Muscle layer of colon (tissue), 2 donors: Measurements from ENCODE around the gene PLA2G5.
"Not testable (repeated sequence)": the region's sequence is repeated elsewhere in the genome, so short reads cannot be mapped to it uniquely, and the experiment has no call there.

ENCODE experiments used
- H3K27ac ChIP-seq: one replicate; pipeline ENCODE4 v1.7.0; 2013; ENCODE audit warnings: low read depth, mild to moderate bottlenecking, low read length, moderate library complexity
- H3K27me3 ChIP-seq, 2 donors: one replicate each; pipeline ENCODE4 v1.7.0; 2013; ENCODE audit warnings: low read length in 2 of 2, mild to moderate bottlenecking in 2 of 2; ENCODE audit not compliant: insufficient read depth in 2 of 2, control insufficient read depth in 1 of 2
- H3K36me3 ChIP-seq: one replicate; pipeline ENCODE4 v1.7.0; 2013; ENCODE audit warnings: mild to moderate bottlenecking, low read length; ENCODE audit not compliant: insufficient read depth
- H3K4me1 ChIP-seq: one replicate; pipeline ENCODE4 v1.7.0; 2013; ENCODE audit warnings: mild to moderate bottlenecking, low read length; ENCODE audit not compliant: insufficient read depth
- H3K4me3 ChIP-seq, 2 donors: one replicate each; pipeline ENCODE4 v1.7.0; 2013; ENCODE audit warnings: low read length in 2 of 2, low read depth in 1 of 2, mild to moderate bottlenecking in 1 of 2, moderate library complexity in 1 of 2
- H3K9ac ChIP-seq: one replicate; pipeline ENCODE4 v1.7.0; 2013; ENCODE audit warnings: low read length
- H3K9me3 ChIP-seq: one replicate; pipeline ENCODE4 v1.7.0; 2013; ENCODE audit warnings: mild to moderate bottlenecking, low read length
- donor health status: abdominal sarcoma.
- donor health status: Adenocarcinoma of cecum.

PLA2G5 gene, protein sequence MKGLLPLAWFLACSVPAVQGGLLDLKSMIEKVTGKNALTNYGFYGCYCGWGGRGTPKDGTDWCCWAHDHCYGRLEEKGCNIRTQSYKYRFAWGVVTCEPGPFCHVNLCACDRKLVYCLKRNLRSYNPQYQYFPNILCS

DNA sequence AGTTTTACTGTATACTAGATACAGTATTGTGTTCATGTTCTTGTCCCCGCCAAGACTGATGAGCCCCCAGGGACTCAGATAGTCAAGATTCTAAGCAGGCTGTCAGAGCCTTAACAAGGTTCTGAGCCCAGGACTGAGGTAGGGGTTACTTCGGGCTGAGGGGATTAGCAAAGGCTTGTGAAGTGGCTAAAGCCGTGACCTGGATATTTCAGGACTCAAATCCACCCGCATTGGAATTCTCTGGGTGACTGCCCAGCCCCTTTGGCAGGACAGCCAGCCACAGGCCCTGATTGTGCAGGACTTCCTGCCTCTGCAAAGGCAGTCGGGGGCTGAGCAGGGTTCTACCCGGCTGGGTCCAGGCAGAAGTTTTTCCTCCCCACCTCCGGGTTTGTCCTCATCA is at the start of gene PLA2G5:
PLA2G5 (plus strand) TSS at position 321 of the 400 bp plus-strand sequence. CDS start 14,637 bp downstream, outside the sequence.
- H3K4me3 ChIP-seq = peak within 1 kb of the TSS; percentile 3 to 62
- no peaks in the 10 kb centered on the region for H3K36me3 ChIP-seq
- H3K27ac ChIP-seq = peak within 1 kb of the TSS; percentile 83
- no peaks in the 10 kb centered on the region for H3K27me3 ChIP-seq
- H3K9ac ChIP-seq = peak within 1 kb of the TSS; percentile 27
- H3K4me1 ChIP-seq = peaks cover 40% of the 10 kb centered on the region
- no peaks in the 10 kb centered on the region for H3K9me3 ChIP-seq

DNA sequence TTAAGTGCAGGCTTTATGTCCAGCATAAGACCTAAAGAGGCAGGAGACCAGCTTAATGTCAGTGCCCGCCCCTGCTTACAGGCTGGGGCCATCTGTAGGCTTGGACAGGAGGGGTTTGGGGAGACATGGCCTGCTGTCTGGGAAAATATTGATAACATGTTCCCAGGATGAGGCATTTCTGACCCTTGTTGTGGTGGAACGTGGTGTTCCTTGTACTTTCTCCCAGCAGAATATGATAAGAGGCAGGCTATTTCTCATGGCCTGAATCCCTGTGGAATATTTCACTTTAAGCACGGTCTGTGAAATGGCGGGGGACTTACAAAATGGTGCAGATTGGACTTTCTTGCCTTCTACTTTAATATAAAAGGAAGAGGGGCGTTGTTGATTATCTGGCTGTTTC is 41.9 kb upstream of the PLA2G5 start:
- Histone ChIP-seq H3K36me3 (no peaks in the 10 kb centered on the region), H3K9me3 (no peaks in the 10 kb centered on the region), H3K4me1 (no peaks in the 10 kb centered on the region), H3K27ac (no peak overlapping the region), H3K4me3 (no peak overlapping the region), H3K27me3 (no peaks in the 10 kb centered on the region), H3K9ac (no peak overlapping the region)

DNA sequence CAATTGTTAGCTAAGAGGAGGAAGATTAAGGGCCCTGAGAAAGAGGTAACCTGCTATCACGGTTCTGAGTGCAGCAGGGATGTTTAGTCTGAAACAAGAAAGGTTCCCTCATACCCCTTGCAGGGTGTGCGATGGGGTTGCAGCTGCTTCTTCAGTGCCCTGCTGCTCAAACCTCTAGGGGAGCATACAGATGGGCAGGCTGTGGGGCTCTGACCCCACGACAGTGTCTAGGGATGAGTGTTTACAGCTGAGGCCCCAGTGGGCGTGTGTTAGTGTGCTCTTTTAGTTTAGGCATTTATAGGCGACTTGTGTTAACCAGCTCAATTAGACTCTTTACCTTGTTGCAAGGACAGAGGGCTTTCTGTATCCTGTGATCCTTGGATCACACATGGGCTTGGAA is 41.3 kb upstream of the PLA2G5 start:
- Histone ChIP-seq H3K9me3 (no peaks in the 10 kb centered on the region), H3K27ac (no peak overlapping the region), H3K27me3 (no peaks in the 10 kb centered on the region), H3K4me3 (no peak overlapping the region), H3K4me1 (no peaks in the 10 kb centered on the region), H3K36me3 (no peaks in the 10 kb centered on the region), H3K9ac (no peak overlapping the region)

DNA sequence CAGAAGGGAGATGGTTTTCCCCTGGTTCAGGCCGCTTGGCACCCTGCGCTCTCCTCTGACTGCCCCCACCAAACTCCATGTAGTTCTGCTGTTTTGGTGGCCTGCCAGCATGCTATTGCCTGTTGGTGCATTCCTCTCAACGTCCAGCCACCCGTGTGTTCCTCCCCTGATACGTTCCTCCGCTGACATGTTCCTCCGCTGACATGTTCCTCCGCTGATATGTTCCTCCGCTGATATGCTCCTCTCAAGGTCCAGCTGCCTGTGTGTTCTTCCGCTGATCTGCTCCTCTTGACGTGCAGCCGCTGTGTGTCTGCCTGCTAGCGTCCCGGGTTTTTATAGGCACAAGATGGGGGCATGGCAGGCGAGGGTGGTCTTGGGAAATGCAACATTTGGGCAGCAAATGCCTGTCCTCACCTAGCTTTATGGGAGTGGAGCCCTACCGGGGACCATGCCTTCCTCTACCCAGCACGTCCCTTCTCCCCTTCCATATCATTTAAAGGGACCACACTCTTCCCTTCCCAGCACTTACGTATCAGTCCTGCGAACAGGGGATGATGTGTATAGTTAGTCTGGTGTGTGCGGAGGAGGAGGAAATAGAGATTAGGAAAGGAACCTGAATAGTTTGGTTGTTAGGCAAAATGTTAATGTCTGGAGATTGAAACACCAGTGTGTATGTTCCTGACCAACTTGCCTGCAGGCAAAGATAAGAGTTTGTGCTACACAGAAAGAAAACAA is 40.6 kb upstream of the PLA2G5 start:
- no peak overlapping the region for H3K27ac ChIP-seq
- no peak overlapping the region for H3K9ac ChIP-seq
- H3K4me3 ChIP-seq = no peak overlapping the region
- H3K9me3 ChIP-seq = no peaks in the 10 kb centered on the region
- no peaks in the 10 kb centered on the region for H3K36me3 ChIP-seq
- H3K4me1 ChIP-seq = no peaks in the 10 kb centered on the region
- H3K27me3 ChIP-seq = no peaks in the 10 kb centered on the region

DNA sequence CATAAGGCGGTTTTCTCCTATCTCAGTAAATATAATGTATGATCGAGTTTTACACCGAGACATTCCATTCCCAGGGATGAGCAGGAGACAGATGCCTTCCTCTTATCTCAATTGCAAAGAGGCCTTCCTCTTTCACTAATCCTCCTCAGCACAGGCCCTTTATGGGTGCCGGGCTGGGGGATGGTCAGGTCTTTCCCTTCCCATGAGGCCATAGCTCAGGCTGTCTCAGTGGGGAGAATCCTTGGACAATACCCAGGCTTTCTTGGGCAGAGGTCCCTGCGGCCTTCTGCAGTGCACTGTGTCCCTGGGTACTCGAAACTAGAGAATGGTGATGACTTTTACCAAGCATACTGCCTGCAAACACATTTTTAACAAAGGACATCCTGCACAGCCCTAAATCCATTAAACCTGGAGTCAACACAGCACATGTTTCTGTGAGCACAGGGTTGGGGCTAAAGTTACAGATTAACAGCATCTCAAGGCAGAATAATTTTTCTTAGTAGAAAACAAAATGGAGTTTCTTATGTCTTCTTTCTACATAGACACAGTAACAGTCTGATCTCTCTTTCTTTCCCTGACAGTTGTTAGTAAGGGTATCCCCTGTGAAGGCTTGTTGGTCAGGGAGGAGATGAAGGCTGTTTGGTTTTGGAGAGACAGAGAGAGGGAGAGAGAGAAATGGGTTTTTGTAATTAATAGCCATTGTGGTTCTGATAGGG is 39.4 kb upstream of the PLA2G5 start:
- H3K9ac ChIP-seq, H3K4me1 ChIP-seq, H3K36me3 ChIP-seq, H3K4me3 ChIP-seq, H3K27me3 ChIP-seq, H3K9me3 ChIP-seq, H3K27ac ChIP-seq: not testable (repeated sequence)

DNA sequence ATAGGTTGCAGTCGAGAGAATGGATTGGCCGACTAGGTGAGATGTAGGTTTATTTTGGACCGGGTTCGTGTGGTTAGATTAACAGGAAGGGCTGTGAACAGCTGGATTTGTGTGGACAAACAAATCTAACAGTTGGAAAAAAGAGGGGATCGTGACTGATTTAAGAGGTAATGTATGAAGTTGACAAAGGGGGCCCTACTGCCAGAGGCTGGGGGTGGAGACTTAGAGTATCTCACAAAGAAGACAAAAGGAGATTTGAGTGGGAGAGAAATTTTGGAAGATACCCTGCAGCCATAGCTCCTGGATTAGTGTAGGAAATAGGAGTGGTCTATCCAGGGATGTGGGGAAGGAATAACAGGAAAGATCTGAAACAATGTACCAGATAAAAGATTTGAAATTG is 38.8 kb upstream of the PLA2G5 start:
- H3K27ac ChIP-seq = no peak overlapping the region
- no peak overlapping the region for H3K4me3 ChIP-seq

DNA sequence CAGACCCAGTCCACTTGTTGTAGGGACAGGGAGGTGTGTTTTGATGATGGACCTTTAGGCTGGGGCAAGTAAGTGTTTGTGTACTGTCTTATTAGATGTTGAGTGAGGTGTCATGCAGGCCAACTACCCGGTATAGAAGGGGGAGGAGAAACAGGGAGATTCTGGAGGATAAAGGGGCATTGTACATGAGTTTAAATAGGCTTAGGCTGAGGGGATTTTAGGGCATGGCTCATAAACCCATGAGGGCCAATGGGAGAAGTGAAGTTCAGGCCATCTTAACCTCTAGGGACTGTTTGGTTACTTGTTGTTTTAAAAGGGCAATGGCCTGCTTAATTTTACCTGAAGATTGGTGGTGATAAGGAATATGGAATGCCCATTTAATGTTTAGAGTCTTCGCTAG is 38.2 kb upstream of the PLA2G5 start:
- no peak overlapping the region for H3K27ac ChIP-seq
- no peaks in the 10 kb centered on the region for H3K36me3 ChIP-seq
- H3K9ac ChIP-seq = no peak overlapping the region
- H3K4me1 ChIP-seq = no peaks in the 10 kb centered on the region
- H3K9me3 ChIP-seq = no peaks in the 10 kb centered on the region
- H3K27me3 ChIP-seq = no peaks in the 10 kb centered on the region
- no peak overlapping the region for H3K4me3 ChIP-seq

More for the DNA sequence above, 38.8 kb upstream of the PLA2G5 start:
- H3K9me3 ChIP-seq = no peaks in the 10 kb centered on the region
- no peaks in the 10 kb centered on the region for H3K27me3 ChIP-seq
- no peaks in the 10 kb centered on the region for H3K4me1 ChIP-seq
- H3K36me3 ChIP-seq = no peaks in the 10 kb centered on the region
- no peak overlapping the region for H3K9ac ChIP-seq

DNA sequence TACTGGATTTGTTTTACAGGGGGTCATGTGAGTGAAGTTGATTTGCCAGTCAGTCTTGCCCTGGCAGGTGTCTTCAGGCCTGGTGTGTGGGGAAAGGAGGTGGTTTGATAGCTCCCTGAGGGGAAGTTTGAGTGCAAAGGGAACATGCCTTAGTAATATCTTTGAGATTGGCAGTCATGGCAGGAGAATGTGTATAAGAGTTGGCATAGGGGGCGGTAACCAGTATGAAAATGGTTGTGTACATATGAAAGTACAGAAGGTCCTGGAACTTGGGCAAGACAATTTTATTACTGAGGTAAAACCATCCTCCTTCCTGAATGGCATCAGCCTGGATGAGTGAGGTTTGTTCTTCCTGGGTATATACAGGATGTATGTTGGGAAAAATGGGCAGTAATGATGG is 37.6 kb upstream of the PLA2G5 start:
- H3K27me3 ChIP-seq = no peaks in the 10 kb centered on the region

DNA sequence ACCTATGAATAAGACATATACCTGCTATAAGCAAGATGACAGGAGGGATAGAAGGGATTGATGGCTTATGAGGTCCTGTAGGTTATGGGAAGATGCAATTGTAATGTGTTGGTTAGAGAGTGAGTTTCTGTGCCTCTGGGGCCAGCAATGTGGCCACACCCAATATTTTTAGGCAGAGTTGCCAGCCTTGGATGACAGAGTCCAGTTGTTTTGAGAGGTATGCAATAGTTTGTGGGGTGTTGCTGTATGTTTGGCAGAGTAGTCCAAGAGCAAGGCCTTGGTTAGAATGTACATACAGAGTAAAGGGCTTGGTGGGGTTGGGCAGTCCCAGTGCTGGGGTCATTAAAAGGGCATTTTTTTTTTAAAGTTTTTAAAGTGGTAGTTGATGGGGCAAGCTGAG is 36.6 kb upstream of the PLA2G5 start:
- Histone ChIP-seq H3K27ac (no peak overlapping the region), H3K36me3 (no peaks in the 10 kb centered on the region), H3K4me3 (no peak overlapping the region), H3K4me1 (no peaks in the 10 kb centered on the region), H3K9ac (no peak overlapping the region), H3K27me3 (no peaks in the 10 kb centered on the region), H3K9me3 (no peaks in the 10 kb centered on the region)

More for the DNA sequence above, 37.6 kb upstream of the PLA2G5 start:
- H3K9me3 ChIP-seq = no peaks in the 10 kb centered on the region
- no peaks in the 10 kb centered on the region for H3K4me1 ChIP-seq
- H3K27ac ChIP-seq = no peak overlapping the region
- no peaks in the 10 kb centered on the region for H3K36me3 ChIP-seq
- no peak overlapping the region for H3K9ac ChIP-seq
- no peak overlapping the region for H3K4me3 ChIP-seq

DNA sequence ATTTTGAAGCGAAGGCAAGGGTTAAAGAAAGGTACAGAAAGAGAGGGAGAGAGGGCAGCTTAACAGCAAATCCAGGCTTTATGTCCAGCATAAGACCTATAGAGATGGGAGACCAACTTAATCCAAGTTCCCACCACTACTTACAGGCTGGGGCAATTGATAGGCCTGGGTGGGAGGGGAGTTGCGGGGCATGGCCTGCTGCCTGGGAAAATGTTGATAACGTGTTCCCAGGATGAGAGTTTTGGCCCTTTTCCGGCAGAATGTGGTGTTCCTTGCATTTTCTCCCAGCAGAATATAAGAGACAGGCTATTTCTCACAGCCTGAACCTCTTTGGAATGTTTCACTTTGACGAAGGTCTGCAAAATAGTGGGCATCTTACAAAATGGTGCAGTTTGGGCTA is 34.9 kb upstream of the PLA2G5 start:
- no peak overlapping the region for H3K9ac ChIP-seq
- no peaks in the 10 kb centered on the region for H3K4me1 ChIP-seq
- no peaks in the 10 kb centered on the region for H3K27me3 ChIP-seq
- H3K36me3 ChIP-seq = no peaks in the 10 kb centered on the region
- no peaks in the 10 kb centered on the region for H3K9me3 ChIP-seq
- no peak overlapping the region for H3K27ac ChIP-seq
- no peak overlapping the region for H3K4me3 ChIP-seq

DNA sequence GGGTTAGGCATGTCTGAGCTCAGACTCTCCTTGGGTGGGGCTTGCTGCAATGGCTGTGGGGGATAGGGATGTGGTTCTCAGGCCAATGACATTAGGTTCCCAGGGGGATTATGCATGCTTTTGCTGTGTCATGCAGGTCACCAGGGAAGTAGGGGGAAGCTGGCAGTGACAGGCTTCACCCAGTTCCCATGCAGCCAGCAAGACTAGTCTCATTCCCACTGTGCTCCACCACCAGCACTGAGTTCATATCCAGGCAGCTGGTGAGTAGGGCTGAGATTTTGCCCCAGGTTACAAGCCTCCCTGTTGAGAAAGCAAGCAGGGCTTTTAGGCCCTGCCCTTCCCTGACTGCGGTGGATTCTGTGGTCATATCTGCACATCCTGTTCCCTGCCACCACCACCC is 32.1 kb upstream of the PLA2G5 start:
- H3K9me3 ChIP-seq = no peaks in the 10 kb centered on the region
- H3K4me1 ChIP-seq = no peaks in the 10 kb centered on the region
- no peak overlapping the region for H3K9ac ChIP-seq
- H3K27ac ChIP-seq = no peak overlapping the region
- H3K36me3 ChIP-seq = no peaks in the 10 kb centered on the region
- H3K4me3 ChIP-seq = no peak overlapping the region
- H3K27me3 ChIP-seq = no peaks in the 10 kb centered on the region
